ENCODE results near the gene TMEM150C. TPM values are rescaled to one million over a fixed set of nuclear protein-coding genes. Genes with fewer than 3 reads are reported as not detected.
"Not testable (repeated sequence)": the region's sequence is repeated elsewhere in the genome, so short reads cannot be mapped to it uniquely, and the experiment has no call there.

TMEM150C gene
- total RNA-seq, 1 donor, result 0.43 TPM

DNA sequence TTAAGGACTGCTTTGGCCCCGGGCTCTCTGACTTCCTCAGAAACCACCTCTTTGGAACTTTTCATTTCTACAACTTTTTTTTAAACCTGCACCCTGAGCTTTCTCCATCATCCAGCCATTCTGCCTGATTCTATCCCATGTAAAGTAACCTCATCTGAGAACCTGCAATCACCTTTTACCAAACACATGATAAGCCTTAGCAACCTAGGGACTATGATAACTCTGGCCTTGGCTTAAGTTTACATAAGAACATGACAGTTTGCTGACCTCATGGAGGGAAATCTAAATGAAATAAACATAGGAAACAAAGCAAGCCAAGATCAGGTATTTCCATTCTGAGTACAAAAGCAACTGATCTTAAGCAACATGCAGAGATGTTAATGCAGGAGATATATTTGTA lies 15.7 kb upstream of the TMEM150C start:
- no peak for DNase-seq (ENCODE audit: low read depth)
- H3K4me3 ChIP-seq (ENCODE audit: low read depth, low read length), result no peak overlapping the region
- TF ChIP-seq, protein P1, sequence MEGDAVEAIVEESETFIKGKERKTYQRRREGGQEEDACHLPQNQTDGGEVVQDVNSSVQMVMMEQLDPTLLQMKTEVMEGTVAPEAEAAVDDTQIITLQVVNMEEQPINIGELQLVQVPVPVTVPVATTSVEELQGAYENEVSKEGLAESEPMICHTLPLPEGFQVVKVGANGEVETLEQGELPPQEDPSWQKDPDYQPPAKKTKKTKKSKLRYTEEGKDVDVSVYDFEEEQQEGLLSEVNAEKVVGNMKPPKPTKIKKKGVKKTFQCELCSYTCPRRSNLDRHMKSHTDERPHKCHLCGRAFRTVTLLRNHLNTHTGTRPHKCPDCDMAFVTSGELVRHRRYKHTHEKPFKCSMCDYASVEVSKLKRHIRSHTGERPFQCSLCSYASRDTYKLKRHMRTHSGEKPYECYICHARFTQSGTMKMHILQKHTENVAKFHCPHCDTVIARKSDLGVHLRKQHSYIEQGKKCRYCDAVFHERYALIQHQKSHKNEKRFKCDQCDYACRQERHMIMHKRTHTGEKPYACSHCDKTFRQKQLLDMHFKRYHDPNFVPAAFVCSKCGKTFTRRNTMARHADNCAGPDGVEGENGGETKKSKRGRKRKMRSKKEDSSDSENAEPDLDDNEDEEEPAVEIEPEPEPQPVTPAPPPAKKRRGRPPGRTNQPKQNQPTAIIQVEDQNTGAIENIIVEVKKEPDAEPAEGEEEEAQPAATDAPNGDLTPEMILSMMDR (IDR thresholded peaks at IDR 0.05; ENCODE audit: insufficient read depth, low read depth, low read length), result no peak

DNA sequence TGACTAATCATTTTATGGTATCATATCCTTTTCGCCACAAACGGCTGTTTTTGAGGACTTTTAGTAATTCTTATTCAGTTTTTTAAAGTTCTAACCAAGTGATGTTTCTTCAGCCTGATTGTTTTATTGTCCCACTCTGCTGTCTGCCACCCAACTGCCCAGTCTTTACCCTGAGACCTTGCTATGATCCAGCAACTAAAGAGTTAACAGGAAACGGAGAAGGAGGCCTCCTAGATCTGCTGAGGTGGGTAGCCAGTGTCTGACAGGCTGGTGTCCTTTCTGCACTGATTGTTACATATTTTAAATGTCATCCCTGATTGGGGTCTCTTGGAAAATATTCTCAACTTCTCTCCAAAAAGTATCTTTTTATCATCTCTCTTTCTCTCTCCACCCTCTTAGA lies 7.9 kb upstream of the TMEM150C start:
- TF ChIP-seq, protein P1 (IDR thresholded peaks at IDR 0.05; ENCODE audit: insufficient read depth, low read depth, low read length), result no peak

DNA sequence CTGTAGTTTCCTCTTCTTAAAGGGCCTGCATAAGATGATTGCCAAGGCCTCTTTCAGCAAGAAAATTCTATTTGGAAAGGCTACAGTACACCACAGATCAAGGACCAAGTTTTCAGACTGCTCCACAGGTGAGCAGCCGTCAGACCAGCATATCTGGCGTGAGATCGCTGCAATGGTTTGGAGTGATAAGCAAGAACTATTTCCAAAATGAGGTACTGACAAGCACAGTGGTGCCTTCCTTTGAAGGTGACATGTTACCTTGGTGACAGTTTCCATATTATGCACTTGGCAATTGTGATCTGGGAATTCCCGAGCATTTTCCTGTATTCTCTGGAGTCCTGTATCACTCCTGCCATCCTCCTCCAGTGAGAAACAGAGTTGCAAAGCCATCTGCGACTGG lies 7.3 kb upstream of the TMEM150C start:
- TF ChIP-seq, protein P1 (IDR thresholded peaks at IDR 0.05; ENCODE audit: insufficient read depth, low read depth, low read length), result no peak
- no peak for DNase-seq (ENCODE audit: low read depth)
- H3K4me3 ChIP-seq (ENCODE audit: low read depth, low read length), result no peak overlapping the region

More for the DNA sequence above, 7.9 kb upstream of the TMEM150C start:
- H3K4me3 ChIP-seq (ENCODE audit: low read depth, low read length), result no peak overlapping the region
- no peak for DNase-seq (ENCODE audit: low read depth)

DNA sequence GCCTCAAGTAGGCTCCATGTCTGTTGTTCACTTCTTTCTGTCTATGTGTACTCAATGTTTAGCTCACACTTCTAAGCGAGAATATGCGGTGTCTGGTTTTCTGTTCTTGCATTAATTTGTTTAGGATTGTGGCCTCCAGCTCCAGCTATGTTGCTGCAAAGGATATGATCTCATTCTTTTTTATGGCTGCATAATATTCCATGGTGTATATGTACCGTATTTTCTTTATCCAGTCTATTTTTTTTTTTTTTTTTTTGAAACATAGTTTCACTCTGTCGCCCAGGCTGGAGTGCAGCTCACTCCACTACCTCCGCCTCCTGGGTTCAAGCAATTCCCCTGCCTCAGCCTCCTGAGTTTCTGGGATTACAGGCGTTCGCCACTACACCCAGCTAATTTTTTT lies 5.7 kb upstream of the TMEM150C start:
- H3K4me3 ChIP-seq (ENCODE audit: low read depth, low read length), result no peak overlapping the region
- TF ChIP-seq, protein P1 (IDR thresholded peaks at IDR 0.05; ENCODE audit: insufficient read depth, low read depth, low read length), result no peak
- DNase-seq (ENCODE audit: low read depth), result no peak

DNA sequence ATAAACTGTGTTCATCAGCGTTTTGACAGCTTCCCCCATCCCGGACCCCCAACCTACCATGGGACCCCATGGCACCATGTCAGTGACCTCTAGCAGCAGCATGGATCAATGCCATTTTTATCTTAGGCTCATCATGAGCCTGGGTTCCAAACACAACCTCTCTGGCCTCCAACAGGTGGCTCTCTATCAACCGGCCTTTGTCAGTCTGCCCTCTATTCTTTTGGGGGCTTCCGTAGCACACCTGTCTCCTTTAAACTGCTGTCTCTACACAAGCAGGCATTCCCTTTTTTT lies 721 bp upstream of the TMEM150C start:
- no peak overlapping the region for H3K4me3 ChIP-seq (ENCODE audit: low read depth, low read length)
- TF ChIP-seq, protein P1 (IDR thresholded peaks at IDR 0.05; ENCODE audit: insufficient read depth, low read depth, low read length), result no peak
- no peak for DNase-seq (ENCODE audit: low read depth)

DNA sequence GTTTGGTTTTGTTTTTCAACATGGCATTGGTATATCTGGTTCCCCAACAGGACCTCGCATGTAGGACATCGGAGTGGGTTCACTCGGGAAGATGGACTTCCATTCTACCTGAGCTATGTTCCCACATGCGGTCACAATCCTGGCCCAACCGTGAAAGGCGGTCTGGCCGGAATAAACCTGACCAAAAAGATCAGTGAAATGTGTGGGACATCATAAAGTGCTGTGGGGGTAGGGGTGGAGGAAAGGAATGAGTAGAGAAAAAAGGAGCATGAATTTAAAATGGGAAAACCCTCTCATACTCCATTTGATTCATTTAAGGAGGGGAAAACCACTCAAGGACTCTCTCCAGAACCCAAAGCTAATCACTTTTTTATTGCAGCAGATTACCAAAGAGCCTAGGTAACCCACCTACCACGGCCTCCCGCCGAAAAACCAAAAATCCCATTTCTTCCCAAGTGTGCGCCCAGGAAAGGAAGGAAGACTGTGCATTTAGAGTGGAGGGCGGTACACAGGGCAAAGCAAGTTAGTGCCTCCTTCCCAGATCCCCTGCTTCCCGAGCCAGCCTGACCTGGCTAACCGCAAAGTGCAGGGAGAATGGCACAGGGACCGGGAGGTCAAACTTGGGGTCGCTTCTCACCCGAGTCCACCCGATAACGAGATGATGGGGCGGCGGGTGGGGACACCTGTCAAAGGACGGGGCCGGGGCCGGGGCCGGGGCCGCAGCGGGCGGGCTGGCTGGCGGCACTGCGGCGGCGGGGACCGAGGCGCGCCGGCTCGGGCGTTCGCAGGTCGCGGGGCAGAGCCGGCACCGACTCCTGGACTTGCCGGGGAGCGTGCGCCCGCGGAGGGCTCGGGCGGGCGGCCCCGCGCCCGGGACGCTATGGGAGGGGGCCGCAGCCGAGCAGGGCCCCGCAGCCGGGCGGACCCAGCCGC lies 669 bp downstream of the TMEM150C start:
- TF ChIP-seq, protein P1 (IDR thresholded peaks at IDR 0.05; ENCODE audit: insufficient read depth, low read depth, low read length), result no peak
- DNase-seq (ENCODE audit: low read depth), result no peak
- peak overlapping the region; percentile 43 for H3K4me3 ChIP-seq (ENCODE audit: low read depth, low read length)

DNA sequence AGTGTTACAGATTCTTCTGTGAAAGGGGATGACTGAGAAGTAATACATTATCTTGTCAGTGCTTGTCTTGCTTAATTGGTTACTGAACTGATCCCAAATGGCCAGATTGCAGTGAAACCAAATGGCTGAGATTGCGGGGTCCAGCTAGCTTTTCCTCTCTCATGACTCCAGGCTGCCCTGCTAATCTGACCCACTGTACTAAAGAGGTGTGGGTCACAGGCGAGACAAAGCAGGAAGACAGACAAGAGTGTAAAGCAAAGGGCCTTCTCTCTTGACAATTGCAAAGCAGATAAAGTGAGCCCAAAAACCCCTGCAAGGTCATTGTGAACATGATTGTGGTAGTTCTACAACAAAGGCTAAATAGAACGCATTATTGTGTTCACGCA lies 2.1 kb downstream of the TMEM150C start:
- no peak for DNase-seq (ENCODE audit: low read depth)
- H3K4me3 ChIP-seq (ENCODE audit: low read depth, low read length), result no peak overlapping the region
- TF ChIP-seq, protein P1 (IDR thresholded peaks at IDR 0.05; ENCODE audit: insufficient read depth, low read depth, low read length), result no peak

DNA sequence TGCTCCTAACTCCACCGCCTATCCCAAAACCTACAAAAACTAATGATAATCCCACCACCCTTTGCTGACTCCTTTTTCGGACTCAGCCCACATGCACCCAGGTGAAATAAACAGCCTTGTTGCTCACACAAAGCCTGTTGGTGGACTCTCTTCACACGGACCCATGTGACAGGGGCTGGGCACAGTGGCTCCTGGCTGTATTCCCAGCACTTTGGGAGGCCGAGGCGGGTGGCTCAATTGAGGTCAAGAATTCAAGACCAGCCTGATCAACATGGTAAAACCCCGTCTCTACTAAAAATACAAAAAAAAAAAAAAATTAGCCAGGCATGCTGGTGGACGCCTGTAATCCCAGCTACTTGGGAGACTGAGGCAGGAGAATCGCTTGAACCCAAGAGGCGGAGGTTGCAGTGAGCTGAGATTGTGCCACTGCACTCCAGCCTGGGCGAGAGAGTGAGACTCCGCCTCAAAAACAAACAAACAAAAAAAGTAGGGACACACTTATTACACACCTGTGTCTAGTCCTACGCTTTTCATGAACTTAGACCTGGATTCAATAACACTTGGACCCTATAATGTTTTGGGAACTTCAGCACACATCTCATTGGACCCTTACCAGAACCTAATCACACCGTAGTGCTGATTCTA lies 2.6 kb downstream of the TMEM150C start:
- DNase-seq (ENCODE audit: low read depth), result not testable (repeated sequence)

More for the DNA sequence above, 2.6 kb downstream of the TMEM150C start:
- not testable (repeated sequence) for H3K4me3 ChIP-seq (ENCODE audit: low read depth, low read length)

All from fibroblast of villous mesenchyme (primary cell).